Spinal cord (tissue), 10 donors: ENCODE data around the gene MRPS22. TPM values are rescaled to one million over a fixed set of nuclear protein-coding genes. Genes with fewer than 3 reads are reported as not detected.

Source experiments
- DNase-seq, 6 donors: peaks; one replicate each; pipeline versions ENCODE4 v3.0.0 to v3.0.0-alpha.2; 2013 to 2015; ENCODE audit warnings: low spot score in 6 of 6, low read depth in 4 of 6
- H3K27ac ChIP-seq: one replicate; pipeline ENCODE4 v1.5.1; 2013; ENCODE audit warnings: low read depth, low read length, control low read depth
- H3K27me3 ChIP-seq: one replicate; pipeline ENCODE4 v1.6.1; 2013; ENCODE audit warnings: low read length; ENCODE audit not compliant: control insufficient read depth, insufficient read depth
- H3K36me3 ChIP-seq: one replicate; pipeline ENCODE4 v1.6.1; 2013; ENCODE audit warnings: low read length; ENCODE audit not compliant: control insufficient read depth, insufficient read depth
- H3K4me1 ChIP-seq: one replicate; pipeline ENCODE4 v1.6.1; 2013; ENCODE audit warnings: low read length; ENCODE audit not compliant: control insufficient read depth, insufficient read depth
- H3K4me3 ChIP-seq: one replicate; pipeline ENCODE4 v1.5.1; 2013; ENCODE audit warnings: low read depth, low read length, control low read depth
- H3K9me3 ChIP-seq: one replicate; pipeline ENCODE4 v1.6.1; 2013; ENCODE audit warnings: low read length; ENCODE audit not compliant: control insufficient read depth, insufficient read depth
- WGBS: methylation state at CpG from one replicate; pipeline ENCODE4 v1.1.5; 2013; ENCODE audit warnings: missing lambda C conversion rate; ENCODE audit not compliant: insufficient coverage; 5-methylcytosine and 5-hydroxymethylcytosine counted together
- polyA plus RNA-seq, 2 donors: library from polyadenylated mRNA; unstranded; fragments of 120-200 nt; gene quantifications; one replicate each; pipeline ENCODE4 v1.2.1, GENCODE V29; 2013; ENCODE audit not compliant: insufficient read length in 2 of 2
- total RNA-seq, 2 donors: library from RNA; depleted of rRNA in 1 of 2; stranded (reverse); fragments of 120-200 nt in 1 of 2; fragments of >200 nt in 1 of 2; gene quantifications; one replicate each; pipeline versions ENCODE4 v1.2.3 to v1.2.4, GENCODE V29; 2013 to 2014
- donor health status: healthy.

MRPS22 gene
- total and polyA plus RNA-seq, 4 donors = 44.8 to 59.8 (median 55.9) TPM

GRCh38 chr3:139302084-139302800, 41.6 kb upstream of the MRPS22 start:
- WGBS = 91% methylated on average over 12 of the region's 12 CpGs
- DNase-seq = no peak
- H3K27ac ChIP-seq = no peak overlapping the region

GRCh38 chr3:139302801-139303113, 41.1 kb upstream of the MRPS22 start:
- Histone ChIP-seq H3K4me3 (no peak overlapping the region), H3K9me3 (no peaks in the 10 kb centered on the region), H3K4me1 (no peaks in the 10 kb centered on the region), H3K36me3 (no peaks in the 10 kb centered on the region), H3K27me3 (no peaks in the 10 kb centered on the region), H3K27ac (no peak overlapping the region)
- DNase-seq = no peak
- 96% methylated on average over 2 of the region's 4 CpGs for WGBS

More at GRCh38 chr3:139302084-139302800, 41.6 kb upstream of the MRPS22 start:
- Histone ChIP-seq H3K4me1 (no peaks in the 10 kb centered on the region), H3K27me3 (no peaks in the 10 kb centered on the region), H3K9me3 (no peaks in the 10 kb centered on the region), H3K36me3 (no peaks in the 10 kb centered on the region), H3K4me3 (no peak overlapping the region)

DNA sequence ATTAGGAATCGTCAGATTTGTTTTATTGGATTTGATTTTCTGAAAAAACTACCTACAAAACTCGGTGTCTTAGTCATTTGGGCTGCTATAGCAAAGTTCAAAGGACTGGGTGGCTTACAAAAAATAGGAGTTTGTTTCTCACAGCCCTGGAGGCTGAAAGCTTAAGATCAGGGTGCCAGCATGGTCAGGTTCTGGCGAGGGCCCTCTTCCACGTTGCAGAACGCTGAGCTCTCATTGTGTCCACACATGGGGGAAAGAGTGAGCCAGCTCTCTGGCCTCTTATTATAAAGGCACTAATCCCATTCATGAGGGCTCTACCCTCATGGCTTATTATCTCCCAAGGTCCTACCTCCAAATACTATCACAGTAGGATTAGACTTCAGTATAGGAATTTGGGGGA, 40.6 kb upstream of the MRPS22 start:
- Histone ChIP-seq H3K4me1 (no peaks in the 10 kb centered on the region), H3K4me3 (no peak overlapping the region), H3K27ac (no peak overlapping the region), H3K27me3 (no peaks in the 10 kb centered on the region), H3K9me3 (no peaks in the 10 kb centered on the region), H3K36me3 (no peaks in the 10 kb centered on the region)
- 81% methylated on average over 4 of the region's 5 CpGs for WGBS
- DNase-seq = no peak

DNA sequence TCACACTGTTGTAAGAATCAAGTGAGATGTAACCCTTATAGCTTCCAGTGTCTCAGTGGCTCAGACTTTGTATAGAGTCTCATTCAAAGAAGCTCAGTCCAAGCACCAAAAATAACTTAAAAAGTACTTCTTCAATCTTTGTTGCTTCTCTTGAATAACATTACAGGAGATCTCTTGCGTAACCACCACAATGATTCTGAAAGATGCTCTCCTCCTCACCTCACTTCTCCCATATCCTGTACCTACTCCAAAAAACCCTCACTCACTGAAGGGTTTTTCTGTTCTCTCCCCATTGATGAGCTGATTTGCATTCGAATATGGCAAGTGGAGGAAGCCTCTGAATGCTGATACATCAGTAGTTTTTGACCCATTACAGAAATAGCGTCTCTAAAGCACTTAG, 39.4 kb upstream of the MRPS22 start:
- WGBS = no CpG with 5 or more reads among the region's 3 CpGs
- peak in 2 of 6 donors; percentile 13 to 16 for DNase-seq
- no peak overlapping the region for H3K27ac ChIP-seq
- no peaks in the 10 kb centered on the region for H3K36me3 ChIP-seq
- H3K4me3 ChIP-seq = no peak overlapping the region
- no peaks in the 10 kb centered on the region for H3K4me1 ChIP-seq
- no peaks in the 10 kb centered on the region for H3K9me3 ChIP-seq
- H3K27me3 ChIP-seq = no peaks in the 10 kb centered on the region

DNA sequence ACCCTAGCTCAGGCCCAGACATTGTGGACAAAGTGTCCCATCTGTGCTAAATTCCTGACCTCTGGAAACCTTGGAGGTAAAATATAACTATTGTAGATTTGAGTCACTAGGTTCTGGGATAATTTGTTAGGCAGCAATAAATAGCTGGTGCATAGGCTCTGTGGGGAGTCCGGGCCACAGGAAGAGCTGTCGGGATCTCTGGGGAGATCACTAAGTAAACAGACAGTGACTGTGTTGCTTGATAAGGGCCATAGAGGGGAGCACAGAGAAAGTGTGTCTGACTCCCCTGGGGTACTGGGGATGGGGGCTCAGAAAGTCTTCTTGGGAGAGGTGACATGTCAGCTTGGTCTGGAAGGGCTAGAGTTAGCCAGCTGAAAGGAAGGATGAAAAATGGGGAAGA, 37.7 kb upstream of the MRPS22 start:
- H3K27me3 ChIP-seq = no peaks in the 10 kb centered on the region
- no peak overlapping the region for H3K4me3 ChIP-seq

DNA sequence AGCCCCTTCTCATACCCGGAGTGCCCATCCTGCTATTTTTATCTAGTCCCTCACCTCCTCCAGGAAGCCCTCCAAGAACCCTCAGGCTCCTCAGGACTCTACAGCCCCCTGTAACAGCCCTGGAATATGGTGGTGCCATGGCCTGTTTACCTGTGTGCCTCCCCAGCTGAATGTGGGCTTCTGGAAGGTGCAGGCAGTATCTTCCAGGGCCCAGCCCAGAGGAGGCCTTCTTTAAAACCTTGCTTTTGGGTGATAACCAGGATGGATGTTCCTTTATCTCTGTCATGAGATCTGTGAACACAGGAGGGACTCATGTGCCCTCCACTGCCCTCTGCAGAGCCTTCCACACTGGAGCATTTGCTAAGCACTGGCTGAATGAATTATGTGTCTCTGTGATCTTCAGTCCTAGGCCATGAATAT, 36.7 kb upstream of the MRPS22 start:
- 90% methylated on average over 1 of the region's 1 CpG for WGBS
- Histone ChIP-seq H3K27ac (no peak overlapping the region), H3K4me3 (no peak overlapping the region), H3K9me3 (no peaks in the 10 kb centered on the region), H3K27me3 (no peaks in the 10 kb centered on the region), H3K4me1 (no peaks in the 10 kb centered on the region), H3K36me3 (no peaks in the 10 kb centered on the region)
- DNase-seq = no peak

More for the DNA sequence above, 37.7 kb upstream of the MRPS22 start:
- Histone ChIP-seq H3K9me3 (no peaks in the 10 kb centered on the region), H3K4me1 (no peaks in the 10 kb centered on the region), H3K36me3 (no peaks in the 10 kb centered on the region), H3K27ac (no peak overlapping the region)
- DNase-seq = no peak
- WGBS = 93% methylated on average over 2 of the region's 2 CpGs

GRCh38 chr3:139307601-139308555, 35.9 kb upstream of the MRPS22 start:
- Histone ChIP-seq H3K27me3 (no peaks in the 10 kb centered on the region), H3K4me1 (no peaks in the 10 kb centered on the region), H3K9me3 (no peaks in the 10 kb centered on the region), H3K27ac (no peak overlapping the region), H3K36me3 (no peaks in the 10 kb centered on the region), H3K4me3 (no peak overlapping the region)
- WGBS = 73% methylated on average over 4 of the region's 6 CpGs
- DNase-seq = peak in 1 of 6 donors; percentile 38

GRCh38 chr3:139308560-139308959, 35.3 kb upstream of the MRPS22 start:
- Histone ChIP-seq H3K36me3 (no peaks in the 10 kb centered on the region), H3K4me3 (no peak overlapping the region), H3K9me3 (no peaks in the 10 kb centered on the region), H3K27me3 (no peaks in the 10 kb centered on the region), H3K4me1 (no peaks in the 10 kb centered on the region), H3K27ac (no peak overlapping the region)
- WGBS = no CpG with 5 or more reads among the region's 4 CpGs
- DNase-seq = no peak

DNA sequence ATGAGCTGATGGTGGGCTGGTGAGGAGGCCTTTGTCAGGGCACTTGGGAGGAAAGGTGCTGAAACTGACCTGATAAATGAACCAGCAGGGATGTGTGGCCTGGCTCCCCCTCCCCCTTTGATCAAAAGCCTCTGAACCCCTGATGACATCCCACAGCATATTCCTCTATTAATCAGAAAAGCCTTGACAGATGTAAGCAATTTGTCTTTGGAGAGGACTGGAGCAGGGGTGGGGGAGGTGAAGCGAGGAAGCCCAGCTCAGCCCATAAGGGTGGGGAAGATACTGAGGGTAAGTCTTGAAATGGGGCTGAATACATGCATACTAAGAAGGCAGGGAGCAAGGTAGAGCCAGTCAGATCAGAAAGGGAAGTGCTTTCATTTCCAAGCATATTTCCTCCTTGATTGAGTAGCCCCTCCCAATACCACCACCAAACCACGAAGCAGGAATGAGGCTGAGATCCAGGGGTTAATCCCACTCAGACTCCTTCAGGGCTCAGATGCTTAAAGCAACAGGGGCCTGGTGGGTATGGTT, 34.7 kb upstream of the MRPS22 start:
- 70% methylated on average over 2 of the region's 2 CpGs for WGBS
- Histone ChIP-seq H3K4me1 (no peaks in the 10 kb centered on the region), H3K27me3 (no peaks in the 10 kb centered on the region), H3K4me3 (no peak overlapping the region), H3K27ac (no peak overlapping the region), H3K9me3 (no peaks in the 10 kb centered on the region), H3K36me3 (no peaks in the 10 kb centered on the region)
- no peak for DNase-seq
